GM12892 (cell line): Measurements from ENCODE around the gene PDZD2.

Experiments used
- POLR2A ChIP-seq: IDR thresholded peaks from 2 replicates; pipeline ENCODE4 v1.6.1; 2011; ENCODE audit warnings: low read depth, low read length, control low read depth
- POLR2AphosphoS5 ChIP-seq: IDR thresholded peaks from 2 replicates; pipeline ENCODE4 v1.6.1; 2011; ENCODE audit warnings: low read depth, low read length, control low read depth
- TAF1 ChIP-seq: IDR thresholded peaks from 2 replicates; pipeline ENCODE4 v1.6.1; 2011; ENCODE audit warnings: low read depth, mild to moderate bottlenecking, control low read depth, low read length, borderline replicate concordance

GRCh38 chr5:31720004-31720403 is 81.1 kb downstream of the PDZD2 start:
- TF ChIP-seq POLR2AphosphoS5, result no peak
- no peak for TF ChIP-seq TAF1
- no peak for TF ChIP-seq POLR2A
